HG02759 (cell line): ENCODE results near the gene MFAP1.

Source experiments
- ATAC-seq: cut with Tn5 transposase; IDR thresholded peaks from one replicate; pipeline ENCODE4 v1.9.1; 2021; ENCODE audit warnings: mild to moderate bottlenecking, moderate library complexity; ENCODE audit not compliant: unreplicated experiment

MFAP1 gene

DNA sequence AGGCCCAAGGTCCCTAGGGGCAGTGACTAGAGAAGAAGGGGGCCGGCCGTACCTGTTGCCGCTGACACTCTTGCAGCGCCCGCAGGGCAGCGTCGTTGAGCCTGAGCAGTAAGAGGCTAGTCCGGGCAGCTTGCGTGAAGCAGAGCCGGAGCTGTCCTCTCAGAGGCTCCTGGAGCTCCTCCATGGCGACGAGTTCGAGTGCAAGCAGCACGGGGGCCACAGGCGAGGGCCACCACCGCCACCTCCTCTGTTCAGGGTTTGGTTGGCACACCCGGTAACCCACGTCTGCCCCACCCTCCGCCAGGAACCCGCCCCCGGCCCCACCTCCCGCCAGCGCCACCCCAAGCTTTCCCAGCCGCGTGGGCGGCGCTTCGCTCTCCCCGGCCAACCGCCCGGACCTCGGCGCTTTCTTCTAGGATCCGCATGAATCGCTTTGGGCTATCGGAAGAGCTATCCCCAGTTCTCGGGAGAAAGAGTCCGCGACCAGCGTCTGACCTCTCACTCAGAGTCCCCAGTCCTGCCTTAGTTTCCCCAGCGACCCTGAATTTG, 47.7 kb downstream of the MFAP1 start, which contains the start of gene ELL3:
TSS of gene ELL3 (minus strand) at position 249 of the 549 bp plus-strand sequence. CDS start at position 184, 65 bp downstream.
- peak; percentile 46 for ATAC-seq

DNA sequence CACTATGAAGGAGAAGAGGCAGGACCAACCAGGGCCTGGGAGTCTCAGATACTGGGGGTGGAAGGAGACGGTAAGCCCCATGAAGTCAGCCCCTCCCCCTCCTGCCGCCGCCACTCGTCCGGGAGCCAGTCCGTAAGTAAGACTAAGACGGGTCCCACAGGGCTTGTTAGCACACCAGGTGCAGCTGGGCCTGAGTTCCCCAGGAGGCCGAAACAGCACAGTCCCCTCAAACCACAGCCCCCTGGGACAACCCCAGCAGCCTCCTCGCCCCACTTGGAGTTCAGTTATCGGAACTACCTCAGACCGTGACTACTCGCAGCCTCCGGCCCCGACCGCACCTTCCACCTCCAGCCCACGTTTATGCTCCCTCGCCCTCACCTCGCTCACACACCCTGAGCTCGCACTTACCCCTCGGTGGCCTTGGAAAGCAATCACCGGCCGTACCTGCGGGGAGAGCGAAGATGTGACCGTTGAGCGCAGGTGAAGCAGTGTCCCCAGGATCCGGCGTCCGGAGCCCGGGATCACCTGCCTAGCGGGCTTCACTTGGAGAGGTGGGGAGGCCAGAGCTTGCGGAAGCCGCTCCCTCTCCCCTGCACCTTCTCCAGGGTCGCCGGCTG, 48.3 kb downstream of the MFAP1 start:
- ATAC-seq = peak; percentile 73

DNA sequence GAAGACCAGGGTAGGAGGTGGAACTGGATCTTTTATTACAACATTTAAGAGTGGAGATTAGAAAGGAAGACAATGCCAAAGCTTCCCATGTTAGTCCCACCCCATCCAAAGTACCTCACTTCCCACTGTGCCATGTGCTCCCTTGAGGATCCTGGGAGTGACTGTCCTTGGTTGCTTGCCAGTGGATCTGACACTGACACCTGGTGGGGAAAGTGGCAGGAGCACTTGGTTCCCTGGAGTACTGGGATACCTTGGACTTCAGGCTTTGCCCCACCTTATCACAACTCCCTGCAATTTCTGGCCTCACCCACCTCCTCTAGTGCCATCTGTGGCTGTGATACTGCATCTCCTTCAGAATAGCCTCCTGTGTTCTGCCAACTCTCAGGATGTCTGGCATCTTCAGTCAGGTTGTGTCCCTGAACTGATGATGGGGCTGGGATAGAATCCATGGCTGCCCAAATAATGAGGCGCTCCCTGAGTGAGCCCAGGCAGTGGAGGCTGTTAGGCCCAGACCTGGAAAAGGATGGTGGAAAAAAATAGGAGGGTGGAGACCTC, 49.0 kb downstream of the MFAP1 start:
- ATAC-seq = no peak

DNA sequence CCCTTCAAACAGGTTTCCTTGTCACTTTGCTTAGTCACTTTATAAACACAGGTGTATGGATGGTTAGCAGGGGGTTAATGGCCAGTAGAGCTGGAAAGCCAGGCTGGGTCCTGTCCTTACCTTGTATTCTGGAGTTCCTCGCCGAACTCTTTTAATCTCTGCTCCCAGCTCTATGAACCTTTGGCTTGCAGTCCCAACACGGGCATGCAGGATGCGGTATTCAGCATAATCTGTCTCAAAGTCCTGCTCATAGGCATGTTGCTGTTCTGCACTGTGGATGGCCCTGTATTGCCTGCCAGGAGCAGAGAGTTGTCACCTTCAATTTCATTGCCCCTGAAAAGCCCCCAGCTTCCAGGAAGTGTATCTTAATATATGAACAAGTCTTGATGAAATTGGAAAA, 50.4 kb downstream of the MFAP1 start:
- no peak for ATAC-seq

DNA sequence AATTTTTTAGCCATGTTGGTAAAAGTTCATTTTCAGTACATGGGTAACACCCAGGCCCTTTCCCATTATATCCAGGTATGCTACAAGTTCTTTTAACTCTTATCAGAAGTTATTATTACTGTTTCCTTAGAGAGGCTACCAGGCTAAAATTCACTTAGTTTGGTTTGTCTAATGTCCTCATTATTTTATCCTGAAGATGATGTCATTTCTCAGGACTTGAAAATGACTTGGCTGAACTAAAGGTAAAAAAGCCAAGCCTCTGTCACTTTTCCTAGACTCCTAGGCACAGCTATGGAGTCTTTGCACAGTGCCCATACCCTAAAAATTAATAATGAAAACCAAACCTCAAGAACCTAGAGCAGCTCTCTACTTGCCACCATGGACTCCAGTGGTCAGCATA, 51.9 kb downstream of the MFAP1 start:
- ATAC-seq = no peak

DNA sequence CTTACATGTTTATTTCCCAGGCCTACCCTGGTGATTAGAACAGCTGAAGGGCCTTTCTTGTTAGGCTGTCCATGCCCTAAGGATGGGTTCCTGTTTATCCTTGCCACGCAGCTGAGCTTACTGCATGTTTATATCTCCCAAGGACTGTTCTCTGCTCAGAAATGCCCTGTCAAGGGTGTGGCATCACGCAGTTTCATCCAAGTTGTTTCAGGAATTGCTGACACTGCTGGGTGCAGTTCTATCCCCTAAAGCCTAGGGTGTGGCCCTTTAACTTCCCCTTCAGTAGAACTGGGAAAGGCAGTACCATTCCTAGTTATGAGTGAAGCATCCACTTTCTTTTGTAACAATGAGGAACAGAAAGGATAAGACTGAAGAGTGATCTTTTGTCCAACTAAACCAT, 52.7 kb downstream of the MFAP1 start:
- no peak for ATAC-seq

DNA sequence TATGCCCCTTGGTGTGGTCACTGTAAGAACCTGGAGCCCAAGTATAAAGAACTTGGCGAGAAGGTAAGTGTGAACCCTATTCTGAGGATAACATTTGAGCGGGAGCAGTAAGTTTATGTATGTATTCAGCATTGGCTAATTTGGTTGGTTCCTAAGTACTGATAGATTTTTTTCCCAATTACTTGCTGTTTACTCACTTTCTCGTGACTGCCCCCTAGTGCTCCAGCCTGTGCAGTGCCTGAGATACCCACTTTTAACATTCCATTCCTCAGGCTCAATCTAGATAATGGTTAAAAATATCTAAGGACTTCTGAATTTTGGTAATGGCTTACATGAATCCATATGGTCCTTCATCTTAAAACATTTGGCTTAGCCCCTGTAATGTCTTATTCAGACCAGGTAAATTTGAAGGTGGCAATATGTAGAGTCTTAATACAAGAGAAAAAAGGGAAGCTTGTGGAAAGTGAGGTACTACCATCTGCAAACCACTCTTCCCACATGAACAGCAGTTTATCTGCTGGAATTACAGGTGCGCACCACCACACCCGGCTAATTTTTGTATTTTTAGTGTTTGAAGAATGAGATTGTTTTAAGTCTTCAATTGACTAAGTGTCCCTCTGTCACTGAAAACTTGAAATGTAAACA, 54.8 kb downstream of the MFAP1 start:
- no peak for ATAC-seq

DNA sequence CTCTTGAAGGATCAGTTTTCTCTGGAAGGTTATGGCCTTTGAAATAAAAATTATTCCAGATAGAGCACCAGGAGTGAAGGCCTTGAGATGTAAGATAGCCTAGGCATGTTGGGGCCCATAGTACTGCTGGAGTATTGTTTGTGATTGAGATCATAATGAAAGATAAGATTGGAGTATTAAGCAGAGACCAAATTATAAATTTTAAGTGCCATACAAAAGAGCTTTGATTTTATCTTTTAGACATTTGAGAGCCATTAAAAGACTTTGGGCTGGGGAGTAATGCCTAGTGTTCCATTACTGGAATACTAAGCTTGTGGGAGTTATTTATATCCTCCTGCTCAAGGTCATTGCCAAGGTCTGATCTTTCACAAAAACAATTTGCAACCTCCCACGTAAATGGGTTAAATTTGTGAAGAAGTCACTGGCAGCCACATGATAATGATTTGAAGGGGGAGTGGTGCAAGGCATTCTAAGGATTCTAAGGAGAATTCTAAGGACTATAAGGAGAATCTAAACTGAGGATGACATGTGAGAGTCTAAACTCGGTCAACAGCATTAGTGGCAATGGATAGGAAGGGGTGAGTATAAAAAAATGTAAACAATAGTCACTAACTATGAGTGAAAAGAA, 60.6 kb downstream of the MFAP1 start:
- ATAC-seq = no peak

DNA sequence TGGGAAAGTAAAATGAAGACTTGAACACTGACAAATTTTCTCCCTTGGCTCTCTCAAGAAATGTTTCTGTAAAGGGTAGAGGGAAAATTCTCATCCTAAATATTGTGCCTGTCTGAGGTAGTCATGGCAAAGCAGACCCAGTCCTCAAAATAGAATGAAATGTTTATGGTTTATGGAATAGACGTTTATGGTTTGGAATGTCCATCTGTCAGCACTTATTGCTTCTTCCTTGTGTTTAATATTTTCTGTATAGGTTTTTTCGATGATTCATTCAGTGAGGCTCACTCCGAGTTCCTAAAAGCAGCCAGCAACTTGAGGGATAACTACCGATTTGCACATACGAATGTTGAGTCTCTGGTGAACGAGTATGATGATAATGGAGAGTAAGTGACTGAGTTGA, 61.7 kb downstream of the MFAP1 start:
- no peak for ATAC-seq
